ENCODE data around the gene COX7A2. TPM values are rescaled to one million over a fixed set of nuclear protein-coding genes. Genes with fewer than 3 reads are reported as not detected.

The COX7A2 gene
- total RNA-seq, 1 experiment from 2014 or later, result 600 TPM

- Histone ChIP-seq H3K4me2 (ENCODE audit: low read length) (no peak overlapping the region), H4K20me1 (ENCODE audit: insufficient read depth) (no peaks in the 10 kb centered on the region), H3K9me3 (ENCODE audit: control insufficient read depth in 1 of 2, insufficient read depth in 1 of 2, low read depth in 1 of 2, low read length in 2 of 2) (no peaks in the 10 kb centered on the region), H2AFZ (ENCODE audit: low read depth, low read length, poor library complexity, severe bottlenecking) (no peak overlapping the region), H3K9ac (ENCODE audit: low read length) (no peak overlapping the region), H3K27me3 (ENCODE audit: insufficient read depth, low read length) (no peaks in the 10 kb centered on the region), H3K27ac (ENCODE audit: low read depth, low read length) (no peak overlapping the region), H3K36me3 (ENCODE audit: control insufficient read depth in 1 of 2, insufficient read depth in 2 of 2, low read length in 2 of 2) (no peaks in the 10 kb centered on the region), H3K4me3 (replicated peaks in 1 of 2; ENCODE audit: low read depth in 1 of 2, low read length in 2 of 2) (no peak overlapping the region), H3K9me2 (ENCODE audit: insufficient read depth) (no peaks in the 10 kb centered on the region), H3K4me1 (ENCODE audit: control insufficient read depth in 1 of 2, insufficient read depth in 2 of 2, low read length in 2 of 2) (peaks cover 0 to 7% of the 10 kb centered on the region in 2 experiments; a peak in 2 of 4 replicates), H3K79me2 (ENCODE audit: insufficient read depth, low read length) (no peaks in the 10 kb centered on the region)
- CTCF ChIA-PET, result interaction anchor here (0.7 to 1.6 kb wide), 2 partner anchors 9 to 11 kb away, joined by 3 to 4 read pairs; no protein-coding TSS in a partner anchor
- ATAC-seq, result no peak
- intact Hi-C loops (cut with micrococcal nuclease), result no loop called here
- no TSS peak for BruUV-seq (replicated peaks)
- POLR2A ChIA-PET, result no interaction called here
- RAD21 ChIA-PET (ENCODE audit: low non-redundant PET in 1 of 2, low total read pairs in 2 of 2, uncharacterized antibody in 2 of 2, unreplicated experiment in 2 of 2), result no interaction called here
- no peak for DNase-seq (ENCODE audit: low read depth, low spot score)
- TF ChIP-seq POLR2A (IDR thresholded peaks at IDR 0.05; ENCODE audit: borderline replicate concordance, extremely low read depth, insufficient read depth, insufficient read length) (no peak), RAD21 (IDR thresholded peaks at IDR 0.05; ENCODE audit: low read depth) (no peak), ELF1 (IDR thresholded peaks at IDR 0.05; ENCODE audit: borderline replicate concordance, low read depth) (no peak), FOSL1 (IDR thresholded peaks at IDR 0.05; ENCODE audit: low read depth) (no peak), ZFX (IDR thresholded peaks at IDR 0.05) (no peak), CBX3 (IDR thresholded peaks at IDR 0.05; ENCODE audit: low read depth) (no peak), EZH2phosphoT487 (IDR thresholded peaks at IDR 0.05; ENCODE audit: borderline replicate concordance) (no peak), SP1 (IDR thresholded peaks at IDR 0.05; ENCODE audit: low read depth) (no peak), CEBPB (IDR thresholded peaks at IDR 0.05; ENCODE audit: low read depth) (no peak), SRF (IDR thresholded peaks at IDR 0.05; ENCODE audit: low read depth) (no peak), TCF7L2 (IDR thresholded peaks at IDR 0.05; ENCODE audit: borderline replicate concordance, extremely low read depth, insufficient read depth, insufficient read length) (no peak), YY1 (IDR thresholded peaks at IDR 0.05; ENCODE audit: extremely low read depth, insufficient replicate concordance, low read depth, low read length) (no peak), ZNF274 (IDR thresholded peaks at IDR 0.05; ENCODE audit: low read depth, low read length) (no peak), EGR1 (IDR thresholded peaks at IDR 0.05; ENCODE audit: low read depth) (no peak), EZH2 (IDR thresholded peaks at IDR 0.05) (no peak), CTCF (IDR thresholded peaks at IDR 0.05 in 2 of 3, conservative IDR thresholded peaks at IDR 0.05 in 1 of 3; ENCODE audit: borderline replicate concordance in 1 of 3, insufficient read depth in 1 of 3, low read depth in 2 of 3, low read length in 2 of 3) (no peak)
- TF ChIP-seq, protein P1, sequence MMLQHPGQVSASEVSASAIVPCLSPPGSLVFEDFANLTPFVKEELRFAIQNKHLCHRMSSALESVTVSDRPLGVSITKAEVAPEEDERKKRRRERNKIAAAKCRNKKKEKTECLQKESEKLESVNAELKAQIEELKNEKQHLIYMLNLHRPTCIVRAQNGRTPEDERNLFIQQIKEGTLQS (IDR thresholded peaks at IDR 0.05), result no peak
- TF ChIP-seq, protein P2, sequence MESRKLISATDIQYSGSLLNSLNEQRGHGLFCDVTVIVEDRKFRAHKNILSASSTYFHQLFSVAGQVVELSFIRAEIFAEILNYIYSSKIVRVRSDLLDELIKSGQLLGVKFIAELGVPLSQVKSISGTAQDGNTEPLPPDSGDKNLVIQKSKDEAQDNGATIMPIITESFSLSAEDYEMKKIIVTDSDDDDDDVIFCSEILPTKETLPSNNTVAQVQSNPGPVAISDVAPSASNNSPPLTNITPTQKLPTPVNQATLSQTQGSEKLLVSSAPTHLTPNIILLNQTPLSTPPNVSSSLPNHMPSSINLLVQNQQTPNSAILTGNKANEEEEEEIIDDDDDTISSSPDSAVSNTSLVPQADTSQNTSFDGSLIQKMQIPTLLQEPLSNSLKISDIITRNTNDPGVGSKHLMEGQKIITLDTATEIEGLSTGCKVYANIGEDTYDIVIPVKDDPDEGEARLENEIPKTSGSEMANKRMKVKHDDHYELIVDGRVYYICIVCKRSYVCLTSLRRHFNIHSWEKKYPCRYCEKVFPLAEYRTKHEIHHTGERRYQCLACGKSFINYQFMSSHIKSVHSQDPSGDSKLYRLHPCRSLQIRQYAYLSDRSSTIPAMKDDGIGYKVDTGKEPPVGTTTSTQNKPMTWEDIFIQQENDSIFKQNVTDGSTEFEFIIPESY (IDR thresholded peaks at IDR 0.05; ENCODE audit: extremely low read depth, insufficient replicate concordance, low read length), result no peak
- TF ChIP-seq, protein P3, sequence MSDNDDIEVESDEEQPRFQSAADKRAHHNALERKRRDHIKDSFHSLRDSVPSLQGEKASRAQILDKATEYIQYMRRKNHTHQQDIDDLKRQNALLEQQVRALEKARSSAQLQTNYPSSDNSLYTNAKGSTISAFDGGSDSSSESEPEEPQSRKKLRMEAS (IDR thresholded peaks at IDR 0.05), result no peak
- TF ChIP-seq, protein P4, sequence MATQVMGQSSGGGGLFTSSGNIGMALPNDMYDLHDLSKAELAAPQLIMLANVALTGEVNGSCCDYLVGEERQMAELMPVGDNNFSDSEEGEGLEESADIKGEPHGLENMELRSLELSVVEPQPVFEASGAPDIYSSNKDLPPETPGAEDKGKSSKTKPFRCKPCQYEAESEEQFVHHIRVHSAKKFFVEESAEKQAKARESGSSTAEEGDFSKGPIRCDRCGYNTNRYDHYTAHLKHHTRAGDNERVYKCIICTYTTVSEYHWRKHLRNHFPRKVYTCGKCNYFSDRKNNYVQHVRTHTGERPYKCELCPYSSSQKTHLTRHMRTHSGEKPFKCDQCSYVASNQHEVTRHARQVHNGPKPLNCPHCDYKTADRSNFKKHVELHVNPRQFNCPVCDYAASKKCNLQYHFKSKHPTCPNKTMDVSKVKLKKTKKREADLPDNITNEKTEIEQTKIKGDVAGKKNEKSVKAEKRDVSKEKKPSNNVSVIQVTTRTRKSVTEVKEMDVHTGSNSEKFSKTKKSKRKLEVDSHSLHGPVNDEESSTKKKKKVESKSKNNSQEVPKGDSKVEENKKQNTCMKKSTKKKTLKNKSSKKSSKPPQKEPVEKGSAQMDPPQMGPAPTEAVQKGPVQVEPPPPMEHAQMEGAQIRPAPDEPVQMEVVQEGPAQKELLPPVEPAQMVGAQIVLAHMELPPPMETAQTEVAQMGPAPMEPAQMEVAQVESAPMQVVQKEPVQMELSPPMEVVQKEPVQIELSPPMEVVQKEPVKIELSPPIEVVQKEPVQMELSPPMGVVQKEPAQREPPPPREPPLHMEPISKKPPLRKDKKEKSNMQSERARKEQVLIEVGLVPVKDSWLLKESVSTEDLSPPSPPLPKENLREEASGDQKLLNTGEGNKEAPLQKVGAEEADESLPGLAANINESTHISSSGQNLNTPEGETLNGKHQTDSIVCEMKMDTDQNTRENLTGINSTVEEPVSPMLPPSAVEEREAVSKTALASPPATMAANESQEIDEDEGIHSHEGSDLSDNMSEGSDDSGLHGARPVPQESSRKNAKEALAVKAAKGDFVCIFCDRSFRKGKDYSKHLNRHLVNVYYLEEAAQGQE (IDR thresholded peaks at IDR 0.05; ENCODE audit: low read depth), result no peak
These were observed 23.2 kb downstream of the COX7A2 start for GRCh38 chr6:75220357-75220756.
